IMR-90 (cell line): ENCODE results near the gene DNASE2B. TPM values are rescaled to one million over a fixed set of nuclear protein-coding genes. Genes with fewer than 3 reads are reported as not detected.

Source experiments
- ATAC-seq: fragments of 200-7000 bp; cut with Tn5 transposase; 2 replicates; pipeline ENCODE4 v1.9.1; 2020; ENCODE audit warnings: low read depth, mild to moderate bottlenecking, moderate library complexity
- BruUV-seq: library from RNA; stranded (reverse); fragments of 400-500 nt; replicated peaks from 2 replicates; lab custom pipeline; 2021; lab: Mats Ljungman, UMichigan
- CTCF ChIA-PET: fragments of 300-600 bp; formaldehyde crosslinking; extraction: SDS; loops from one replicate; lab custom pipeline; 2021; ENCODE audit warnings: antibody characterized with exemption; lab: Yijun Ruan, JAX
- POLR2A ChIA-PET: fragments of 300-600 bp; sonication (Branson Sonifier 250); formaldehyde crosslinking; loops from one replicate; lab custom pipeline; 2022; ENCODE audit warnings: antibody characterized with exemption; ENCODE audit not compliant: unreplicated experiment; lab: Charles Lee
- DNase-seq: peaks from one replicate; pipeline ENCODE4 v3.0.0; 2013
- H2AFZ ChIP-seq: replicated peaks from 2 replicates; pipeline ENCODE3; 2013; ENCODE audit warnings: low read length, mild to moderate bottlenecking; ENCODE audit not compliant: poor library complexity
- H2AK5ac ChIP-seq: 2 replicates; pipeline ENCODE4 v1.6.1; 2013; ENCODE audit warnings: low read depth, low read length, inconsistent platforms
- H2AK9ac ChIP-seq: replicated peaks from 2 replicates; pipeline ENCODE3; 2013; ENCODE audit warnings: mild to moderate bottlenecking, low read depth, low read length, moderate library complexity; ENCODE audit not compliant: poor library complexity
- H2BK120ac ChIP-seq: 2 replicates; pipeline ENCODE4 v1.6.1; 2013; ENCODE audit warnings: low read depth, low read length, inconsistent platforms
- H2BK15ac ChIP-seq: 3 replicates; pipeline ENCODE4 v1.6.1; 2013; ENCODE audit warnings: low read depth, low read length, inconsistent platforms
- H2BK20ac ChIP-seq: 2 replicates; pipeline ENCODE4 v1.6.1; 2013; ENCODE audit warnings: low read depth, mild to moderate bottlenecking, inconsistent platforms, low read length, moderate library complexity
- H2BK5ac ChIP-seq: 2 replicates; pipeline ENCODE4 v1.6.1; 2013; ENCODE audit warnings: mild to moderate bottlenecking, low read depth, low read length, inconsistent platforms; ENCODE audit not compliant: poor library complexity, severe bottlenecking
- H3K14ac ChIP-seq: replicated peaks from 2 replicates; pipeline ENCODE4 v1.6.1; 2013; ENCODE audit warnings: low read depth, low read length, inconsistent platforms
- H3K18ac ChIP-seq: 2 replicates; pipeline ENCODE4 v1.6.1; 2013; ENCODE audit warnings: low read depth, low read length, control low read depth
- H3K23ac ChIP-seq: 2 replicates; pipeline ENCODE4 v1.6.1; 2013; ENCODE audit warnings: low read depth, low read length, inconsistent platforms
- H3K27ac ChIP-seq: 2 replicates; pipeline ENCODE4 v1.5.1; 2013; ENCODE audit warnings: mild to moderate bottlenecking, control low read depth, low read length; ENCODE audit not compliant: insufficient read depth
- H3K27me3 ChIP-seq: 2 replicates; pipeline ENCODE4 v1.6.1; 2013; ENCODE audit warnings: low read length; ENCODE audit not compliant: control insufficient read depth, insufficient read depth
- H3K36me3 ChIP-seq: 2 replicates; pipeline ENCODE4 v1.6.1; 2013; ENCODE audit warnings: low read length, mixed read lengths; ENCODE audit not compliant: control insufficient read depth, insufficient read depth
- H3K4ac ChIP-seq: 2 replicates; pipeline ENCODE4 v1.6.1; 2013; ENCODE audit warnings: low read depth, low read length, inconsistent platforms
- H3K4me1 ChIP-seq: 2 replicates; pipeline ENCODE4 v1.6.1; 2013; ENCODE audit warnings: low read length, mixed read lengths; ENCODE audit not compliant: control insufficient read depth, insufficient read depth
- H3K4me2 ChIP-seq: 2 replicates; pipeline ENCODE4 v1.6.1; 2013; ENCODE audit warnings: low read depth, mild to moderate bottlenecking, control low read depth, low read length, moderate library complexity
- H3K4me3 ChIP-seq: 2 replicates; pipeline ENCODE4 v1.5.1; 2013; ENCODE audit warnings: low read depth, mild to moderate bottlenecking, control low read depth, low read length, moderate library complexity; ENCODE audit not compliant: insufficient read depth
- H3K56ac ChIP-seq: 2 replicates; pipeline ENCODE4 v1.6.1; 2013; ENCODE audit warnings: low read length, inconsistent platforms; ENCODE audit not compliant: insufficient read depth; ENCODE audit errors: extremely low read depth
- H3K79me1 ChIP-seq, 2 experiments: 2 replicates each; pipeline ENCODE4 v1.6.1; 2013; ENCODE audit warnings: low read length in 2 of 2, inconsistent platforms in 1 of 2, low read depth in 1 of 2
- H3K9ac ChIP-seq: 2 replicates; pipeline ENCODE4 v1.6.1; 2013; ENCODE audit warnings: low read depth, low read length, control low read depth
- H3K9me1 ChIP-seq: 2 replicates; pipeline ENCODE4 v1.6.1; 2013; ENCODE audit warnings: low read length, inconsistent platforms; ENCODE audit not compliant: insufficient read depth
- H3K9me3 ChIP-seq: 2 replicates; pipeline ENCODE4 v1.6.1; 2013; ENCODE audit warnings: low read length; ENCODE audit not compliant: control insufficient read depth, insufficient read depth
- H4K20me1 ChIP-seq: 2 replicates; pipeline ENCODE4 v1.6.1; 2013; ENCODE audit warnings: low read length, inconsistent platforms; ENCODE audit not compliant: insufficient read depth
- H4K5ac ChIP-seq: 2 replicates; pipeline ENCODE4 v1.6.1; 2013; ENCODE audit warnings: mild to moderate bottlenecking, low read depth, low read length, control low read depth
- H4K8ac ChIP-seq, 2 experiments: 2 replicates each; pipeline ENCODE4 v1.6.1; 2013; ENCODE audit warnings: low read depth in 2 of 2, low read length in 2 of 2, control low read depth in 1 of 2, inconsistent platforms in 1 of 2
- H4K91ac ChIP-seq: 2 replicates; pipeline ENCODE4 v1.6.1; 2013; ENCODE audit warnings: low read depth, low read length, inconsistent platforms; ENCODE audit not compliant: insufficient read depth
- BHLHE40 ChIP-seq: fragments of 150-350 bp; IDR thresholded peaks from 2 replicates; pipeline ENCODE4 v1.6.1; 2016; ENCODE audit warnings: mild to moderate bottlenecking, low read depth, low read length
- CEBPB ChIP-seq: IDR thresholded peaks from 2 replicates; pipeline ENCODE4 v1.6.1; 2012; ENCODE audit warnings: low read depth, low read length, improper control_type of control experiment
- CHD1 ChIP-seq: IDR thresholded peaks from 2 replicates; pipeline ENCODE4 v1.6.1; 2012; ENCODE audit warnings: low read depth, low read length, improper control_type of control experiment
- ELK1 ChIP-seq: fragments of 150-350 bp; IDR thresholded peaks from 2 replicates; pipeline ENCODE4 v1.6.1; 2016; ENCODE audit warnings: low read depth, mild to moderate bottlenecking, low read length, moderate library complexity, borderline replicate concordance
- FOS ChIP-seq: fragments of 150-350 bp; IDR thresholded peaks from 2 replicates; pipeline ENCODE4 v1.6.1; 2016; ENCODE audit warnings: low read depth, low read length
- MAZ ChIP-seq: IDR thresholded peaks from 2 replicates; pipeline ENCODE4 v1.6.1; 2012; ENCODE audit warnings: low read depth, mild to moderate bottlenecking, low read length, improper control_type of control experiment, moderate library complexity, borderline replicate concordance
- POLR2A ChIP-seq: IDR thresholded peaks from 2 replicates; pipeline ENCODE4 v1.6.1; 2012; ENCODE audit warnings: mild to moderate bottlenecking, low read depth, low read length
- RAD21 ChIP-seq: IDR thresholded peaks from 2 replicates; pipeline ENCODE4 v1.6.1; 2012; ENCODE audit warnings: low read length, improper control_type of control experiment
- RCOR1 ChIP-seq: IDR thresholded peaks from 2 replicates; pipeline ENCODE4 v1.6.1; 2012; ENCODE audit warnings: mild to moderate bottlenecking, low read length, improper control_type of control experiment; ENCODE audit not compliant: insufficient replicate concordance
- RFX5 ChIP-seq: IDR thresholded peaks from 2 replicates; pipeline ENCODE4 v1.8.0; 2012; ENCODE audit warnings: low read depth, mild to moderate bottlenecking, low read length, moderate library complexity
- WGBS, 2 experiments: methylation state at CpG; one replicate each; pipeline versions ENCODE4 v1.1.5 to v1.1.7; 2013; ENCODE audit warnings: missing lambda C conversion rate in 2 of 2; ENCODE audit not compliant: insufficient read length in 1 of 2; ENCODE audit errors: extremely low coverage in 2 of 2; 5-methylcytosine and 5-hydroxymethylcytosine counted together
- dilution Hi-C: fragments of 300-500 bp; cut with HindIII; formaldehyde crosslinking; loops from one replicate; pipeline ENCODE4 v1.14.3; 2018; ENCODE audit warnings: low sequenced_read_pairs; ENCODE audit not compliant: unreplicated experiment
- in situ Hi-C: fragments of 300-500 bp; cut with MboI; formaldehyde crosslinking; loops from 3 replicates; pipeline ENCODE4 v1.14.3; 2019; ENCODE audit warnings: low sequenced_read_pairs, inconsistent platforms, mixed read lengths
- intact Hi-C: fragments of 100-400 bp; cut with micrococcal nuclease; formaldehyde crosslinking; loops from 2 replicates; pipeline ENCODE4 v1.10.0; 2022
- polyA plus RNA-seq, 3 experiments: library from polyadenylated mRNA; depleted of rRNA; stranded (reverse); fragments of >200 nt; gene quantifications; 2 replicates each; pipeline ENCODE4 v1.2.3, GENCODE V29; 2012; ENCODE audit warnings: low replicate concordance in 1 of 3
- total RNA-seq: library from RNA; depleted of rRNA; stranded (reverse); fragments of >200 nt; gene quantifications from 2 replicates; pipeline ENCODE4 v1.2.3, GENCODE V29; 2012
- TF ChIP-seq, protein P1 (sequence below): fragments of 150-350 bp; IDR thresholded peaks from 2 replicates; pipeline ENCODE4 v1.6.1; 2017; ENCODE audit warnings: mild to moderate bottlenecking, antibody characterized with exemption, low read length, low read depth
- TF ChIP-seq, protein P2 (sequence below): conservative IDR thresholded peaks from 2 replicates; pipeline ENCODE4 v1.5.1; 2012; ENCODE audit warnings: mild to moderate bottlenecking, low read depth, low read length, improper control_type of control experiment

The DNASE2B gene
- total and polyA plus RNA-seq, 2 of the 4 experiments (the other 2 are of a cell fraction): not detected

DNA sequence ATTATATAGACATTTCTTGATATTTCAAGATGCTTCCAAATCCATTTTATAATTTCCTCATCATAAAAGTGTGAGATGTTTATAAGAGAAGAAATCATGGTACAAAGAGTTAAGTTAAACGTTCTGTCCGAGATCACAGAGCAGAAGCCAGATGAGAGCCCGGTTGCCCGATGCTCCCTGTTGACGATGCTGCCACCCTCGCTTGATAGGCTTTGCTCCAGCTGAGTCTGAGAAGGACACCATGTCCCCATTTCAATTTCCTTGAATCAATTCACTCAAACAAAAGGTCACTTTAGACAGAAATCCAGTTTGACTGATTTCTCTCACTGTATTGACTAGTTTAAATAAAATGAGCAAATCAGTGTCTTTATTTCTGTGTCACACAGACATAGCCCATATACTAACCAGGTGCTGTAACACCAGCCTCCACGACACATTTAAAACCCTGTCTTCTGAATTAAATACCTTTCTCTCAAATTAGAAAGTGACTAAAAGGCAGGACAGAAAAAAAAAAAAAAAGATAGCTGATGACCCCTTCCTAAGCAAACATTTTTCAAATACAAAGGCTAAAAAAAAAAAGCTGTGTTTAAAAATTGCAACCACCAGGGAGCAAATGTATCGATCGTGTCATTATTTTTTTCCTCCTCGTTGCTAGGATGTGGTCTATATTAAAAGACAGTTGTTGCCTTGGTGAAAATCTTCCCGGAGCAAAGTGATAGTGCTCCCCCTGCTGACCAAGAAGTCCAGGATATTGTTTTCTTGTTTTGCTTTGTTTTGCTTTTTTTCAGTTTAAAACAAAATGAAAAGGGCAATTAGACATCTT, 35.2 kb downstream of the DNASE2B start:
- H3K4me2 ChIP-seq: peak overlapping the region; percentile 24; the same call in 1 of the 2 replicates
- ATAC-seq (peak; percentile 85), DNase-seq (peak; percentile 78)
- no peak overlapping the region; the same call in 1 of the 2 replicates for H4K5ac ChIP-seq
- no peaks in the 10 kb centered on the region for H3K9me1 ChIP-seq
- CTCF ChIA-PET: interaction anchor here (0.6 to 1.6 kb wide), 6 partner anchors 24 to 292 kb away, joined by 3 to 5 read pairs (median 3); partner anchors contain the start of gene PRKACB
- 80% methylated on average over 2 of the region's 11 CpGs; no CpG with 5 or more reads in 1 of the 2 experiments for WGBS, 2 experiments
- intact Hi-C loops (loop anchor here (1.0 to 5.0 kb wide), 5 partner anchors 56 to 503 kb away; no protein-coding TSS in a partner anchor), in situ Hi-C loops (loop anchor here (5.0 to 25.0 kb wide), 3 partner anchors 286 to 509 kb away; no protein-coding TSS in a partner anchor), dilution Hi-C loops (loop anchor here (25.0 kb wide), 1 partner anchor 296 kb away; the partner anchor contains the start of gene PRKACB)
- H4K20me1 ChIP-seq: no peaks in the 10 kb centered on the region
- no peaks in the 10 kb centered on the region for H3K79me1 ChIP-seq
- peak overlapping the region; percentile 47 for H3K4ac ChIP-seq
- no peak overlapping the region for H3K4me3 ChIP-seq
- H3K18ac ChIP-seq: peak overlapping the region; percentile 5; the same call in 1 of the 2 replicates
- H2BK5ac ChIP-seq: peak overlapping the region; percentile 31
- BruUV-seq: no TSS peak
- no peak overlapping the region; the same call in 1 of the 2 replicates for H3K14ac ChIP-seq
- no peaks in the 10 kb centered on the region for H3K36me3 ChIP-seq
- no peaks in the 10 kb centered on the region for H3K27me3 ChIP-seq
- H2BK20ac ChIP-seq: peak overlapping the region; percentile 81; the same call in 1 of the 2 replicates
- H2BK120ac ChIP-seq: peak overlapping the region; percentile 69
- 0 out of 3 replicates have a peak overlapping the region, but pooled peaks have one; percentile 3 for H2BK15ac ChIP-seq
- H3K9me3 ChIP-seq: peaks cover 2% of the 10 kb centered on the region
- H3K23ac ChIP-seq: no peak overlapping the region
- H3K56ac ChIP-seq: peak overlapping the region; percentile 35; the same call in 1 of the 2 replicates
- POLR2A ChIA-PET: no interaction called here
- no peaks in the 10 kb centered on the region; the same call in 1 of the 2 replicates for H3K4me1 ChIP-seq
- H2AK5ac ChIP-seq: peak overlapping the region; percentile 25; the same call in 1 of the 2 replicates
- no peak overlapping the region; the same call in 1 of the 2 replicates for H3K9ac ChIP-seq
- no peak overlapping the region for H4K91ac ChIP-seq
- no peak overlapping the region for H2AFZ ChIP-seq
- no peak overlapping the region for H3K27ac ChIP-seq
- no peak overlapping the region for H2AK9ac ChIP-seq
- H4K8ac ChIP-seq: peak overlapping the region; percentile 46 to 59; a peak in 3 of 4 replicates
- no peak for TF ChIP-seq RCOR1
- TF ChIP-seq FOS: no peak
- TF ChIP-seq, protein P1, sequence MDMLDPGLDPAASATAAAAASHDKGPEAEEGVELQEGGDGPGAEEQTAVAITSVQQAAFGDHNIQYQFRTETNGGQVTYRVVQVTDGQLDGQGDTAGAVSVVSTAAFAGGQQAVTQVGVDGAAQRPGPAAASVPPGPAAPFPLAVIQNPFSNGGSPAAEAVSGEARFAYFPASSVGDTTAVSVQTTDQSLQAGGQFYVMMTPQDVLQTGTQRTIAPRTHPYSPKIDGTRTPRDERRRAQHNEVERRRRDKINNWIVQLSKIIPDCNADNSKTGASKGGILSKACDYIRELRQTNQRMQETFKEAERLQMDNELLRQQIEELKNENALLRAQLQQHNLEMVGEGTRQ: no peak
- peak; percentile 91 for TF ChIP-seq RAD21
- no peak for TF ChIP-seq POLR2A
- no peak for TF ChIP-seq RFX5
- TF ChIP-seq CHD1: no peak
- TF ChIP-seq BHLHE40: no peak
- no peak for TF ChIP-seq CEBPB
- no peak for TF ChIP-seq ELK1
- TF ChIP-seq, protein P2, sequence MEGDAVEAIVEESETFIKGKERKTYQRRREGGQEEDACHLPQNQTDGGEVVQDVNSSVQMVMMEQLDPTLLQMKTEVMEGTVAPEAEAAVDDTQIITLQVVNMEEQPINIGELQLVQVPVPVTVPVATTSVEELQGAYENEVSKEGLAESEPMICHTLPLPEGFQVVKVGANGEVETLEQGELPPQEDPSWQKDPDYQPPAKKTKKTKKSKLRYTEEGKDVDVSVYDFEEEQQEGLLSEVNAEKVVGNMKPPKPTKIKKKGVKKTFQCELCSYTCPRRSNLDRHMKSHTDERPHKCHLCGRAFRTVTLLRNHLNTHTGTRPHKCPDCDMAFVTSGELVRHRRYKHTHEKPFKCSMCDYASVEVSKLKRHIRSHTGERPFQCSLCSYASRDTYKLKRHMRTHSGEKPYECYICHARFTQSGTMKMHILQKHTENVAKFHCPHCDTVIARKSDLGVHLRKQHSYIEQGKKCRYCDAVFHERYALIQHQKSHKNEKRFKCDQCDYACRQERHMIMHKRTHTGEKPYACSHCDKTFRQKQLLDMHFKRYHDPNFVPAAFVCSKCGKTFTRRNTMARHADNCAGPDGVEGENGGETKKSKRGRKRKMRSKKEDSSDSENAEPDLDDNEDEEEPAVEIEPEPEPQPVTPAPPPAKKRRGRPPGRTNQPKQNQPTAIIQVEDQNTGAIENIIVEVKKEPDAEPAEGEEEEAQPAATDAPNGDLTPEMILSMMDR: peak; percentile 85
- TF ChIP-seq MAZ: no peak
